ENCODE measurements around the gene DIAPH2. TPM values are rescaled to one million over a fixed set of nuclear protein-coding genes. Genes with fewer than 3 reads are reported as not detected.

Gene DIAPH2
- total and polyA plus RNA-seq, 2 donors (not counting 1 experiment from before 2014, with no cell fraction given), result 4.2 to 32.4 TPM

- intact Hi-C loops (cut with micrococcal nuclease), result no loop called here
- WGBS (ENCODE audit: insufficient coverage), result no CpG with 5 or more reads among the region's 1 CpG
- no peaks in the 10 kb centered on the region for H4K20me1 ChIP-seq (ENCODE audit: control insufficient read depth, insufficient read depth, low read length, poor library complexity, severe bottlenecking)
- H3K27ac ChIP-seq (ENCODE audit: low read length in 2 of 2), result no peak overlapping the region
- POLR2A ChIA-PET, result no interaction called here
- Mint-ChIP-seq H3K9me3 (ENCODE audit: insufficient read depth) (no peaks in the 10 kb centered on the region), H3K4me1 (peaks cover 7% of the 10 kb centered on the region), H3K27me3 (no peaks in the 10 kb centered on the region), H3K27ac (no peak overlapping the region), H3K4me3 (no peak overlapping the region)
- CTCF ChIA-PET, result no interaction called here
- H3K4me1 ChIP-seq (ENCODE audit: control insufficient read depth in 2 of 2, insufficient read depth in 2 of 2, low read length in 2 of 2), result no peaks in the 10 kb centered on the region
- DNase-seq, result no peak
- ATAC-seq (ENCODE audit: low read depth), result no peak
- no peak overlapping the region for H3K4me3 ChIP-seq (ENCODE audit: control extremely low read depth in 1 of 5, extremely low read depth in 1 of 5, insufficient read depth in 1 of 5, low read depth in 2 of 5, low read length in 4 of 5)
- no peak overlapping the region for H2AFZ ChIP-seq (ENCODE audit: insufficient read depth, low read depth, low read length, poor library complexity, severe bottlenecking)
- no peaks in the 10 kb centered on the region for H3K79me2 ChIP-seq (ENCODE audit: control insufficient read depth, insufficient read depth, low read length)
- H3K9ac ChIP-seq (ENCODE audit: low read length), result no peak overlapping the region
- H3K9me3 ChIP-seq (ENCODE audit: control extremely low read depth in 1 of 3, control insufficient read depth in 2 of 3, insufficient read depth in 1 of 3, low read length in 2 of 3), result no peaks in the 10 kb centered on the region
- TF ChIP-seq EZH2 (IDR thresholded peaks at IDR 0.05; ENCODE audit: borderline replicate concordance, insufficient read depth, low read depth, low read length, poor library complexity, severe bottlenecking), result no peak
- TF ChIP-seq, protein P1, sequence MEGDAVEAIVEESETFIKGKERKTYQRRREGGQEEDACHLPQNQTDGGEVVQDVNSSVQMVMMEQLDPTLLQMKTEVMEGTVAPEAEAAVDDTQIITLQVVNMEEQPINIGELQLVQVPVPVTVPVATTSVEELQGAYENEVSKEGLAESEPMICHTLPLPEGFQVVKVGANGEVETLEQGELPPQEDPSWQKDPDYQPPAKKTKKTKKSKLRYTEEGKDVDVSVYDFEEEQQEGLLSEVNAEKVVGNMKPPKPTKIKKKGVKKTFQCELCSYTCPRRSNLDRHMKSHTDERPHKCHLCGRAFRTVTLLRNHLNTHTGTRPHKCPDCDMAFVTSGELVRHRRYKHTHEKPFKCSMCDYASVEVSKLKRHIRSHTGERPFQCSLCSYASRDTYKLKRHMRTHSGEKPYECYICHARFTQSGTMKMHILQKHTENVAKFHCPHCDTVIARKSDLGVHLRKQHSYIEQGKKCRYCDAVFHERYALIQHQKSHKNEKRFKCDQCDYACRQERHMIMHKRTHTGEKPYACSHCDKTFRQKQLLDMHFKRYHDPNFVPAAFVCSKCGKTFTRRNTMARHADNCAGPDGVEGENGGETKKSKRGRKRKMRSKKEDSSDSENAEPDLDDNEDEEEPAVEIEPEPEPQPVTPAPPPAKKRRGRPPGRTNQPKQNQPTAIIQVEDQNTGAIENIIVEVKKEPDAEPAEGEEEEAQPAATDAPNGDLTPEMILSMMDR (IDR thresholded peaks at IDR 0.05), result no peak
- no peaks in the 10 kb centered on the region for H3K27me3 ChIP-seq (replicated peaks in 1 of 4; ENCODE audit: control extremely low read depth in 1 of 4, control insufficient read depth in 3 of 4, insufficient read depth in 4 of 4, low read length in 3 of 4)
- no peak overlapping the region for H3K4me2 ChIP-seq (replicated peaks; ENCODE audit: low read depth, low read length, poor library complexity, severe bottlenecking)
- H3K36me3 ChIP-seq (replicated peaks in 1 of 2; ENCODE audit: control extremely low read depth in 1 of 2, control insufficient read depth in 1 of 2, extremely low read depth in 1 of 2, insufficient read depth in 2 of 2, low read length in 1 of 2), result no peaks in the 10 kb centered on the region
Observed at GRCh38 chrX:97224148-97224547, 539.5 kb downstream of the DIAPH2 start.

DNA sequence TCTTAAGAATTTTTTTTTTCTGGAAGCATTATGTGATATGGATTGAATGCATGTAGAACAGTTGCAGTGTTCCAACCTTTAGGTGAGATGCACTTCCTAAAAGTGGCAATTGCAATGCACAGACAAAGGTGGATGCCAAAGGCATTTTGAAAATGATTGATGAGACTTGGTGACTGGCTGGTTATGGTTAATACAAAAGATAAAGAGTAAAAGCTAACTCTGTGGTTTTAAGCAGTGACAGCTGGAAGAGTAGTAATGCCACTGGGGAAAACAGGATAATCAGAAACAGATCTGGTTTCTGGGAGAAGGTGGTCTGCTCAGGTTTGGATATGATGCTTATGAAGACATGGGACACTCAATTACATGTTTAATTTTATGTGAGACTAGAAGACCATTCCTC lies 544.7 kb downstream of the DIAPH2 start:
- TF ChIP-seq, protein P1 (IDR thresholded peaks at IDR 0.05), result no peak
- no peak for TF ChIP-seq EZH2 (IDR thresholded peaks at IDR 0.05; ENCODE audit: borderline replicate concordance, insufficient read depth, low read depth, low read length, poor library complexity, severe bottlenecking)
- Mint-ChIP-seq H3K4me1 (peaks cover 5% of the 10 kb centered on the region), H3K4me3 (no peak overlapping the region), H3K9me3 (ENCODE audit: insufficient read depth) (no peaks in the 10 kb centered on the region), H3K27ac (no peak overlapping the region), H3K27me3 (no peaks in the 10 kb centered on the region)
- intact Hi-C loops (cut with micrococcal nuclease), result no loop called here
- Histone ChIP-seq H3K36me3 (replicated peaks in 1 of 2; ENCODE audit: control extremely low read depth in 1 of 2, control insufficient read depth in 1 of 2, extremely low read depth in 1 of 2, insufficient read depth in 2 of 2, low read length in 1 of 2) (no peaks in the 10 kb centered on the region), H3K27ac (ENCODE audit: low read length in 2 of 2) (no peak overlapping the region), H3K27me3 (replicated peaks in 1 of 4; ENCODE audit: control extremely low read depth in 1 of 4, control insufficient read depth in 3 of 4, insufficient read depth in 4 of 4, low read length in 3 of 4) (no peaks in the 10 kb centered on the region), H3K9me3 (ENCODE audit: control extremely low read depth in 1 of 3, control insufficient read depth in 2 of 3, insufficient read depth in 1 of 3, low read length in 2 of 3) (no peaks in the 10 kb centered on the region), H3K4me3 (ENCODE audit: control extremely low read depth in 1 of 5, extremely low read depth in 1 of 5, insufficient read depth in 1 of 5, low read depth in 2 of 5, low read length in 4 of 5) (no peak overlapping the region), H3K79me2 (ENCODE audit: control insufficient read depth, insufficient read depth, low read length) (no peaks in the 10 kb centered on the region), H3K4me1 (ENCODE audit: control insufficient read depth in 2 of 2, insufficient read depth in 2 of 2, low read length in 2 of 2) (no peaks in the 10 kb centered on the region), H2AFZ (ENCODE audit: insufficient read depth, low read depth, low read length, poor library complexity, severe bottlenecking) (no peak overlapping the region), H3K9ac (ENCODE audit: low read length) (no peak overlapping the region), H3K4me2 (replicated peaks; ENCODE audit: low read depth, low read length, poor library complexity, severe bottlenecking) (no peak overlapping the region), H4K20me1 (ENCODE audit: control insufficient read depth, insufficient read depth, low read length, poor library complexity, severe bottlenecking) (no peaks in the 10 kb centered on the region)
- ATAC-seq (ENCODE audit: low read depth) (no peak), DNase-seq (no peak)
- CTCF ChIA-PET, result no interaction called here
- POLR2A ChIA-PET, result no interaction called here

Data from B cell (primary cell).